IMR-90 (cell line): ENCODE data around the gene SLC25A34. TPM values are rescaled to one million over a fixed set of nuclear protein-coding genes. Genes with fewer than 3 reads are reported as not detected.

ENCODE experiments used
- ATAC-seq: fragments of 200-7000 bp; cut with Tn5 transposase; 2 replicates; pipeline ENCODE4 v1.9.1; 2020; ENCODE audit warnings: low read depth, mild to moderate bottlenecking, moderate library complexity
- BruUV-seq: library from RNA; stranded (reverse); fragments of 400-500 nt; replicated peaks from 2 replicates; lab custom pipeline; 2021; lab: Mats Ljungman, UMichigan
- CTCF ChIA-PET: fragments of 300-600 bp; formaldehyde crosslinking; extraction: SDS; loops from one replicate; lab custom pipeline; 2021; ENCODE audit warnings: antibody characterized with exemption; lab: Yijun Ruan, JAX
- POLR2A ChIA-PET: fragments of 300-600 bp; sonication (Branson Sonifier 250); formaldehyde crosslinking; loops from one replicate; lab custom pipeline; 2022; ENCODE audit warnings: antibody characterized with exemption; ENCODE audit not compliant: unreplicated experiment; lab: Charles Lee
- DNase-seq: peaks from one replicate; pipeline ENCODE4 v3.0.0; 2013
- H2AFZ ChIP-seq: replicated peaks from 2 replicates; pipeline ENCODE3; 2013; ENCODE audit warnings: low read length, mild to moderate bottlenecking; ENCODE audit not compliant: poor library complexity
- H2AK5ac ChIP-seq: 2 replicates; pipeline ENCODE4 v1.6.1; 2013; ENCODE audit warnings: low read depth, low read length, inconsistent platforms
- H2AK9ac ChIP-seq: replicated peaks from 2 replicates; pipeline ENCODE3; 2013; ENCODE audit warnings: mild to moderate bottlenecking, low read depth, low read length, moderate library complexity; ENCODE audit not compliant: poor library complexity
- H2BK120ac ChIP-seq: 2 replicates; pipeline ENCODE4 v1.6.1; 2013; ENCODE audit warnings: low read depth, low read length, inconsistent platforms
- H2BK15ac ChIP-seq: 3 replicates; pipeline ENCODE4 v1.6.1; 2013; ENCODE audit warnings: low read depth, low read length, inconsistent platforms
- H2BK20ac ChIP-seq: 2 replicates; pipeline ENCODE4 v1.6.1; 2013; ENCODE audit warnings: low read depth, mild to moderate bottlenecking, inconsistent platforms, low read length, moderate library complexity
- H2BK5ac ChIP-seq: 2 replicates; pipeline ENCODE4 v1.6.1; 2013; ENCODE audit warnings: mild to moderate bottlenecking, low read depth, low read length, inconsistent platforms; ENCODE audit not compliant: poor library complexity, severe bottlenecking
- H3K14ac ChIP-seq: replicated peaks from 2 replicates; pipeline ENCODE4 v1.6.1; 2013; ENCODE audit warnings: low read depth, low read length, inconsistent platforms
- H3K18ac ChIP-seq: 2 replicates; pipeline ENCODE4 v1.6.1; 2013; ENCODE audit warnings: low read depth, low read length, control low read depth
- H3K23ac ChIP-seq: 2 replicates; pipeline ENCODE4 v1.6.1; 2013; ENCODE audit warnings: low read depth, low read length, inconsistent platforms
- H3K27ac ChIP-seq: 2 replicates; pipeline ENCODE4 v1.5.1; 2013; ENCODE audit warnings: mild to moderate bottlenecking, control low read depth, low read length; ENCODE audit not compliant: insufficient read depth
- H3K27me3 ChIP-seq: 2 replicates; pipeline ENCODE4 v1.6.1; 2013; ENCODE audit warnings: low read length; ENCODE audit not compliant: control insufficient read depth, insufficient read depth
- H3K36me3 ChIP-seq: 2 replicates; pipeline ENCODE4 v1.6.1; 2013; ENCODE audit warnings: low read length, mixed read lengths; ENCODE audit not compliant: control insufficient read depth, insufficient read depth
- H3K4ac ChIP-seq: 2 replicates; pipeline ENCODE4 v1.6.1; 2013; ENCODE audit warnings: low read depth, low read length, inconsistent platforms
- H3K4me1 ChIP-seq: 2 replicates; pipeline ENCODE4 v1.6.1; 2013; ENCODE audit warnings: low read length, mixed read lengths; ENCODE audit not compliant: control insufficient read depth, insufficient read depth
- H3K4me2 ChIP-seq: 2 replicates; pipeline ENCODE4 v1.6.1; 2013; ENCODE audit warnings: low read depth, mild to moderate bottlenecking, control low read depth, low read length, moderate library complexity
- H3K4me3 ChIP-seq: 2 replicates; pipeline ENCODE4 v1.5.1; 2013; ENCODE audit warnings: low read depth, mild to moderate bottlenecking, control low read depth, low read length, moderate library complexity; ENCODE audit not compliant: insufficient read depth
- H3K56ac ChIP-seq: 2 replicates; pipeline ENCODE4 v1.6.1; 2013; ENCODE audit warnings: low read length, inconsistent platforms; ENCODE audit not compliant: insufficient read depth; ENCODE audit errors: extremely low read depth
- H3K79me1 ChIP-seq, 2 experiments: 2 replicates each; pipeline ENCODE4 v1.6.1; 2013; ENCODE audit warnings: low read length in 2 of 2, inconsistent platforms in 1 of 2, low read depth in 1 of 2
- H3K9ac ChIP-seq: 2 replicates; pipeline ENCODE4 v1.6.1; 2013; ENCODE audit warnings: low read depth, low read length, control low read depth
- H3K9me1 ChIP-seq: 2 replicates; pipeline ENCODE4 v1.6.1; 2013; ENCODE audit warnings: low read length, inconsistent platforms; ENCODE audit not compliant: insufficient read depth
- H3K9me3 ChIP-seq: 2 replicates; pipeline ENCODE4 v1.6.1; 2013; ENCODE audit warnings: low read length; ENCODE audit not compliant: control insufficient read depth, insufficient read depth
- H4K20me1 ChIP-seq: 2 replicates; pipeline ENCODE4 v1.6.1; 2013; ENCODE audit warnings: low read length, inconsistent platforms; ENCODE audit not compliant: insufficient read depth
- H4K5ac ChIP-seq: 2 replicates; pipeline ENCODE4 v1.6.1; 2013; ENCODE audit warnings: mild to moderate bottlenecking, low read depth, low read length, control low read depth
- H4K8ac ChIP-seq, 2 experiments: 2 replicates each; pipeline ENCODE4 v1.6.1; 2013; ENCODE audit warnings: low read depth in 2 of 2, low read length in 2 of 2, control low read depth in 1 of 2, inconsistent platforms in 1 of 2
- H4K91ac ChIP-seq: 2 replicates; pipeline ENCODE4 v1.6.1; 2013; ENCODE audit warnings: low read depth, low read length, inconsistent platforms; ENCODE audit not compliant: insufficient read depth
- MAFK ChIP-seq: IDR thresholded peaks from 2 replicates; pipeline ENCODE4 v1.6.1; 2012; ENCODE audit warnings: low read depth, low read length, improper control_type of control experiment
- SMC3 ChIP-seq: fragments of 150-350 bp; IDR thresholded peaks from 2 replicates; pipeline ENCODE4 v1.6.1; 2016; ENCODE audit warnings: low read depth, mild to moderate bottlenecking, antibody characterized with exemption, low read length, moderate library complexity
- WGBS, 2 experiments: methylation state at CpG; one replicate each; pipeline versions ENCODE4 v1.1.5 to v1.1.7; 2013; ENCODE audit warnings: missing lambda C conversion rate in 2 of 2; ENCODE audit not compliant: insufficient read length in 1 of 2; ENCODE audit errors: extremely low coverage in 2 of 2; 5-methylcytosine and 5-hydroxymethylcytosine counted together
- dilution Hi-C: fragments of 300-500 bp; cut with HindIII; formaldehyde crosslinking; loops from one replicate; pipeline ENCODE4 v1.14.3; 2018; ENCODE audit warnings: low sequenced_read_pairs; ENCODE audit not compliant: unreplicated experiment
- in situ Hi-C: fragments of 300-500 bp; cut with MboI; formaldehyde crosslinking; loops from 3 replicates; pipeline ENCODE4 v1.14.3; 2019; ENCODE audit warnings: low sequenced_read_pairs, inconsistent platforms, mixed read lengths
- intact Hi-C: fragments of 100-400 bp; cut with micrococcal nuclease; formaldehyde crosslinking; loops from 2 replicates; pipeline ENCODE4 v1.10.0; 2022
- polyA plus RNA-seq, 3 experiments: library from polyadenylated mRNA; depleted of rRNA; stranded (reverse); fragments of >200 nt; gene quantifications; 2 replicates each; pipeline ENCODE4 v1.2.3, GENCODE V29; 2012; ENCODE audit warnings: low replicate concordance in 1 of 3
- total RNA-seq: library from RNA; depleted of rRNA; stranded (reverse); fragments of >200 nt; gene quantifications from 2 replicates; pipeline ENCODE4 v1.2.3, GENCODE V29; 2012

Gene SLC25A34
- total and polyA plus RNA-seq, 2 of the 4 experiments (the other 2 are of a cell fraction), result under 0.01 to 0.72 TPM

DNA sequence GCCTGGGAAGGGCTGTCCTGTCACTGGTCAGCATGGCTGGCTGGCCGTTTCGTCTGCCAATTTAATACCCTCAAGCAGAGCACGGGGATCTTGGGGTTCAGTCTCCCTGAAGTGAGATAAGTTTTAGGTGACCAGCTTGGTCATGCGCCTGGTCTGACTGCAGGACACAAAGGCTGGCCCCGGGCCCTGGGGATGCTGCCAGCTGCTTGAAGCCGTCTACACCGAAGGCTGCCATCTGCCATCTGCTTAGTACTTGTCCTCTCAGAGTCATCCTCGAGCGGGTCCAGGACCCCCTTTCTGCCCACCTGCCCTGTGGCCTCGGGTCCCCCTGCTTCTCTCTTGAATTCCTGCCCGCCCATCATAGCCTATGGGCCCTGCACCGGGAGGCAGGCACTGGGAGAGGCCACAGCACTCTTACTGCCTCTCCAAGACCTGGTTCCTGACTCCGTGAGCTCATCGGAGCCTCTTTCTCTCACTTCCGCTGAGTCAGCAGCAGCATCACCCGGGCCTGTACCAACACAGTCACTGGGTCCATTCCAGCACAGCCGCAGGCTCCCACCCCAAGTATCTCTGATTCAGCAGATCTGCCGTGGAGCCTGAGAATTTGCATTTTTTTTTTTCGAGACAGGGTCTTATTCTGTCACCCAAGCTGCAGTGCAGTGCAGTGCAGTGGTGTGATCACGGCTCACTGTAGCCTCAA, 29.6 kb downstream of the SLC25A34 start:
- peaks cover 50% of the 10 kb centered on the region for H3K36me3 ChIP-seq
- H3K79me1 ChIP-seq, result peaks cover 27 to 50% of the 10 kb centered on the region in 2 experiments
- H3K9ac ChIP-seq, result no peak overlapping the region
- H3K27me3 ChIP-seq, result no peaks in the 10 kb centered on the region
- no peak overlapping the region for H3K23ac ChIP-seq
- no peaks in the 10 kb centered on the region for H3K9me3 ChIP-seq
- peaks cover 10% of the 10 kb centered on the region for H3K4me1 ChIP-seq
- H3K14ac ChIP-seq, result no peak overlapping the region
- H4K5ac ChIP-seq, result no peak overlapping the region
- POLR2A ChIA-PET, result no interaction called here
- H4K91ac ChIP-seq, result no peak overlapping the region
- H2BK20ac ChIP-seq, result no peak overlapping the region
- whole genome bisulfite sequencing, 2 experiments, result 86% methylated on average over 12 of the region's 20 CpGs; no CpG with 5 or more reads in 1 of the 2 experiments
- H3K18ac ChIP-seq, result no peak overlapping the region
- ATAC-seq (no peak), DNase-seq (peak; percentile 61)
- no peak overlapping the region for H3K27ac ChIP-seq
- no peak overlapping the region for H3K4me3 ChIP-seq
- no peak overlapping the region for H4K8ac ChIP-seq
- no peak overlapping the region for H2BK5ac ChIP-seq
- in situ Hi-C loops (no loop called here), dilution Hi-C loops (no loop called here), intact Hi-C loops (no loop called here)
- no peak overlapping the region for H3K4ac ChIP-seq
- H4K20me1 ChIP-seq, result peaks cover 51% of the 10 kb centered on the region
- no TSS peak for BruUV-seq
- CTCF ChIA-PET, result no interaction called here
- no peak overlapping the region for H2BK15ac ChIP-seq
- no peak overlapping the region for H3K4me2 ChIP-seq
- no peak overlapping the region for H2AK5ac ChIP-seq
- peaks cover 17% of the 10 kb centered on the region for H3K9me1 ChIP-seq
- H2BK120ac ChIP-seq, result no peak overlapping the region
- no peak overlapping the region for H2AK9ac ChIP-seq
- H3K56ac ChIP-seq, result no peak overlapping the region
- no peak for TF ChIP-seq SMC3
- TF ChIP-seq MAFK, result peak; percentile 97
- H2AFZ ChIP-seq, result peak overlapping the region; percentile 25
